Left renal pelvis (tissue), 4 donors: ENCODE results near the gene GAGE1. TPM values are rescaled to one million over a fixed set of nuclear protein-coding genes. Genes with fewer than 3 reads are reported as not detected.
"Not testable (repeated sequence)": the region's sequence is repeated elsewhere in the genome, so short reads cannot be mapped to it uniquely, and the experiment has no call there.

Experiments used
- DNase-seq, 4 donors: peaks; one replicate each; pipeline ENCODE4 v3.0.0-alpha.2; 2013; ENCODE audit warnings: low read depth in 4 of 4, low spot score in 3 of 4
- polyA plus RNA-seq, 4 donors: library from polyadenylated mRNA; unstranded; fragments of 120-200 nt; gene quantifications; one replicate each; pipeline ENCODE4 v1.2.1, GENCODE V29; 2013; ENCODE audit not compliant: insufficient read length in 4 of 4

The GAGE1 gene, protein sequence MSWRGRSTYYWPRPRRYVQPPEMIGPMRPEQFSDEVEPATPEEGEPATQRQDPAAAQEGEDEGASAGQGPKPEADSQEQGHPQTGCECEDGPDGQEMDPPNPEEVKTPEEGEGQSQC
- not detected for polyA plus RNA-seq

DNA sequence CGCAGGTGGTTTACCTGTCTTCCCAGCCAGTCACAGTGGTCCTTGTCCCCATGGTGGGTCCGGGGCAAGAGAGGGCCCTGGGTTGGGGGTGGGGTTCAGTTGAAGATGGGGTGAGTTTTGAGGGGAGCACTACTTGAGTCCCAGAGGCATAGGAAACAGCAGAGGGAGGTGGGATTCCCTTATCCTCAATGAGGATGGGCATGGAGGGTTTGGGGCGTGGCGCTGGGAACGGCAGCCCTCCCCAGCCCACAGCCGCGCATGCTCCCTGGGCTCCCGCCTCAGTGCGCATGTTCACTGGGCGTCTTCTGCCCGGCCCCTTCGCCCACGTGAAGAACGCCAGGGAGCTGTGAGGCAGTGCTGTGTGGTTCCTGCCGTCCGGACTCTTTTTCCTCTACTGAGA, at the start of gene GAGE1:
GAGE1 (plus strand) TSS at position 301 of the 400 bp plus-strand sequence. CDS start 1,155 bp downstream, outside the sequence.
- not testable (repeated sequence) for DNase-seq

DNA sequence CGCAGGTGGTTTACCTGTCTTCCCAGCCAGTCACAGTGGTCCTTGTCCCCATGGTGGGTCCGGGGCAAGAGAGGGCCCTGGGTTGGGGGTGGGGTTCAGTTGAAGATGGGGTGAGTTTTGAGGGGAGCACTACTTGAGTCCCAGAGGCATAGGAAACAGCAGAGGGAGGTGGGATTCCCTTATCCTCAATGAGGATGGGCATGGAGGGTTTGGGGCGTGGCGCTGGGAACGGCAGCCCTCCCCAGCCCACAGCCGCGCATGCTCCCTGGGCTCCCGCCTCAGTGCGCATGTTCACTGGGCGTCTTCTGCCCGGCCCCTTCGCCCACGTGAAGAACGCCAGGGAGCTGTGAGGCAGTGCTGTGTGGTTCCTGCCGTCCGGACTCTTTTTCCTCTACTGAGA, 47.8 kb upstream of the GAGE1 start, which contains the start of gene GAGE12E:
GAGE12E (plus strand) TSS at position 301 of the 400 bp plus-strand sequence. CDS start 1,155 bp downstream, outside the sequence.
- DNase-seq: not testable (repeated sequence)

GRCh38 chrX:49560542-49560941, 38.3 kb upstream of the GAGE1 start, which contains the start of gene GAGE12F:
Gene GAGE12F, plus strand, starts transcription at chrX:49560842. Its CDS starts 1,155 bp downstream, at chrX:49561997.
- not testable (repeated sequence) for DNase-seq

DNA sequence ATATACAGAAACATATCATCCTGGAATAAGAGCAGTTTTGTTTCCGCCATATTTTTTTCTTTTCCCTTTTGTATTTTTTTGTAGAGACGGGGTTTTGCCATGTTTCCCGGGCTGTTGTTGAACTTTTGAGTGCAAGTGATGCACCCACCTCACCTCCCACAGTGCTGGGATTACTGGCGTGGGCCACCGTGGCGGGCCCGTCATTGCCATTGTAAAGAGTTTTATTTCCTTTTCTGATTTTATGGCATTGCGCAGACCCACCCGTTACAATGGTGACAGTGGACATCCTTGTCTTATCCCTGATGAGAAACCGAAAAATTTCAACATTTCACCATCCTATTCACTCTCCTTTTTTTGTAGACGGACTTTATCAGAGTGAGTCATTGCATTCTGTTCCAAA, 30.1 kb upstream of the GAGE1 start:
- DNase-seq: not testable (repeated sequence)

DNA sequence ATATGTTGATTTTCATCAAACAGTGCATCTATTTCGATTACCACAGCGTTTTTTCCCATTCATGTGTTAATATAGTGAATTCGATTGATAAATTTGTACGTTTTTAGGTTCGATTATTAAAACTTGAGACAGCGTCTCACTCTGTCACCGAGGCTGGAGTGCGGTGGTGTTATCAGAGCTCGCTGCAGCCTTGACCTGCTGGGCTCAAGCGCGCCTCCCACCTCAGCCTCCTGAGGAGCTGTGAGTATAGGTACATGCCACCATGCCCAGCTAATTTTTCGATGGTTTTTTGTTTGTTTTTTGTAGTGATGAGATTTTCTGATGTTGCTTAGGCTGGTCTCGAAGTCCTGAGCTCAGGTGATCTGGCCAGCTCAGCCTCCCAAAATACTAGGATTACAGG, 29.7 kb upstream of the GAGE1 start:
- not testable (repeated sequence) for DNase-seq

GRCh38 chrX:49570100-49570499, 28.7 kb upstream of the GAGE1 start, which contains the start of gene GAGE12G:
Gene GAGE12G, plus strand, starts transcription at chrX:49570400. Its CDS starts 1,155 bp downstream, at chrX:49571555.
- not testable (repeated sequence) for DNase-seq

GRCh38 chrX:49579649-49580048, 19.2 kb upstream of the GAGE1 start, which contains the start of gene GAGE12H:
Gene GAGE12H, plus strand, starts transcription at chrX:49579949. Its CDS starts 1,155 bp downstream, at chrX:49581104.
- not testable (repeated sequence) for DNase-seq

DNA sequence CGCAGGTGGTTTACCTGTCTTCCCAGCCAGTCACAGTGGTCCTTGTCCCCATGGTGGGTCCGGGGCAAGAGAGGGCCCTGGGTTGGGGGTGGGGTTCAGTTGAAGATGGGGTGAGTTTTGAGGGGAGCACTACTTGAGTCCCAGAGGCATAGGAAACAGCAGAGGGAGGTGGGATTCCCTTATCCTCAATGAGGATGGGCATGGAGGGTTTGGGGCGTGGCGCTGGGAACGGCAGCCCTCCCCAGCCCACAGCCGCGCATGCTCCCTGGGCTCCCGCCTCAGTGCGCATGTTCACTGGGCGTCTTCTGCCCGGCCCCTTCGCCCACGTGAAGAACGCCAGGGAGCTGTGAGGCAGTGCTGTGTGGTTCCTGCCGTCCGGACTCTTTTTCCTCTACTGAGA, 9.6 kb upstream of the GAGE1 start, which contains the start of gene GAGE2A:
GAGE2A (plus strand) TSS at position 301 of the 400 bp plus-strand sequence. CDS start 1,155 bp downstream, outside the sequence.
- DNase-seq: not testable (repeated sequence)

- DNase-seq: not testable (repeated sequence)
These were observed 8.9 kb upstream of the GAGE1 start for GRCh38 chrX:49589769-49590478.

DNA sequence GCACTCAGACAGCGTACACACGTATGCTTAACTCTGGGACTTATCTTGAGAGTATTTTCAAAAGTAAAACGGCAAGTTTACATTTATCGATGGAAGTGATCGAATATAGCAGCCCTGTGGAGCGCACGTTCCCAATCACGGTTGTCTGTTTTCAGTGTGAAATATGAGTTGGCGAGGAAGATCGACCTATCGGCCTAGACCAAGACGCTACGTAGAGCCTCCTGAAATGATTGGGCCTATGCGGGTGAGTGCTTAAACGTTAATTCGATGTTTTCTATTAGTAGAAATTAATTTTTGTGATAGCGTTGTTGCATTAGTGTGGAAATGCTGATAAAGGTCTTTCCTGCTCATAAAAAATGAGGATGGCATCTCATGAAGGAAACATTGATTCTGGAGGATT, 8.3 kb upstream of the GAGE1 start:
- DNase-seq: not testable (repeated sequence)

DNA sequence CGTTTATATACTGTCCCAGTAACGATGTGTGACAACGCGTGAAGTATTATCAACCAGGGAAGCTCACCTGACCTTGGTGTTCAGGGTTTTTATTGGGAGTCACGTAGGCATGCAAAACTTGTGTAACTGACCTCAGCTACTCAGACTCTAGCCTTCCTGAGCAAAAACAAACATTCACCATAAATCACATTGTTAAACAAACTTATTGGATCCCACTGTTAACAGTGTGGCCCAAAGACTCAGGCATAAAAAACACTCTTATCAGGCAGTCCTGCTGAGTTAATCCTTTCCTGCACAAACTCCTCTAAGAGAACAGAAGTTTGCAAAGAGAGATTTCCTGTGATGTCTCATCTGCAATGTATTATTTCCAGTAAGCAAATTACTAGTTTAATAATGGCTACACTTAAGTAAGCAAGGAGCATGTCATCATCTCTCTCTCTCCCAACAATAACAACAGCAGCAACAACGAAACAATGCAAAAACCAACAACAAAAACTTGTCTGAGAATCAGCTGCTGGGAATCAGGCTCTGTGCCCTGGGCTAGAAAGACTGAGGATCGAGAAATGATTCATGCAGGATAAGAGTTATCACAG, 12.0 kb downstream of the GAGE1 start:
- DNase-seq: no peak

- DNase-seq: no peak
These were observed 19.8 kb downstream of the GAGE1 start for GRCh38 chrX:49618574-49618973.

DNA sequence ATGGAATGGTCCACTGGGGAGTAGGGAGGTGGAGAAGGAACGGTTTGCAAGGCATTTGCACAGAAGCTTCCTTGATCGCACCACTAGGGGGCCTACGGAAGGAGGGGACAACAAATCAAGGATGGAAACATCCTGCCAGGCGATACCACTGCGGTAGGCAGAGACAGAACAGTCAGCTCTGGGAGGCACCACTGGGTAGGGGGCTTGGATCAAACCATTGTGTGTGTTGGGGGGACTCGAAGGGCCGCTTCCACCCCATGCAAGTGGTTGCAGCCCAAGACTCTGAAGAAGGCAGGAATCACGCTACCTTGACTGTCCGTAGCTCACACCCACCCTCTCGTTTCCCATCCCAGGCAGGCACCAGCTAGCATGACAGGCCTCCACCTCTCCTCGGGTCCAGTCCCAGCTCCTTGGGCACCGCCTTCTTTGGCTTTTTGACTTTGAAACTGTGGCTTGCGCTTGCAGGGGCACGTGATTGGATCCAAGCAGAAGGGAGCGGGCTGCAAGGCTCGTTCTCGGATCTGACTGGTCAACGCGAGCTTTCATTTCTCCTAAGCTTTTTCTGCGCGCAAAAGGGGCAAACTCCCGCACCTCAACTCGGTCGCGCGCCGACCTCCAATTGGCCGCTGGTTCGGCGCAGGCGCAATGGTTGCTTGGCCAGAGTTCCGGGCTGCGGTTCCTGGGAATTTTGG, 28.4 kb downstream of the GAGE1 start:
- DNase-seq: peak in 1 of 4 donors; percentile 18

DNA sequence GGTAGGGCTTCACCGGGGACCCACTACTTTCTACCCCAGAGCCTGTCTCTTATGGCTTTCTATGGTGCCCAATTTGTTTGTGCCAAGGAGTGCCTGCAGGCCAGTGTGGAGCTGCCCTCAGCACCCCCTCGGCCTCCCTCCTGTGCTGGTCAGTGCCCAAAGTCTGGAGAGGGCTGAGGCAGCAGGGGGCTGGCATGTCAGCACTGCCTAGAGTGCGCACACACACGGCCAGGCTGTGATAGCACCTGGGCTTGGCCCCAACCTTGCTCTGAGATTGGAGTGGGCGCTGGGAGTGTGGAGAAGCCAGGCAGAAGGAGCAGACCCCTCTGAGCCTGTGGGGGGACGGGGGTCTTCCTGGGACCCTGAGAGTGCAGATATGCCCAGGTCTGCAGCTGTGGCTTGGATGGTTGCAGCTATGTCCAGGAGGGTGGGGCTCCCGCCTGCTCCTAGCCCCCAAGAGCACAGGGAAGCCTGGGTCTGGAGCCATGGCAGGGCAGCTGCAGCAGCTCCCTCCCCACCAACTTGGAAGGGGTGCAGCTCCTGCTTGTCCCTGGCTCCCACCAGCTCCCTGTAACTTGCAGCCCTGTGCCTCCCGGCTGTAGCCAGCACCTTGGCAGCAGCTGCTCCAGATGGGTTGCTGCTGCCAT, 46.3 kb downstream of the GAGE1 start:
- DNase-seq: no peak

GRCh38 chrX:49656533-49656932, 57.7 kb downstream of the GAGE1 start:
- DNase-seq: no peak

Other genes with a start within 250 kb of the GAGE1 start
- gene GAGE12C, start 66.8 kb upstream of the GAGE1 start, polyA plus RNA-seq: not detected
- not detected for gene GAGE12D, start 57.3 kb upstream of the GAGE1 start, polyA plus RNA-seq
- gene GAGE12E, start 47.7 kb upstream of the GAGE1 start, polyA plus RNA-seq: not detected
- not detected for gene GAGE12F, start 38.2 kb upstream of the GAGE1 start, polyA plus RNA-seq
- gene GAGE12G, start 28.6 kb upstream of the GAGE1 start, polyA plus RNA-seq: not detected
- not detected for gene GAGE12H, start 19.1 kb upstream of the GAGE1 start, polyA plus RNA-seq
- not detected for gene GAGE2A, start 9.5 kb upstream of the GAGE1 start, polyA plus RNA-seq
- not detected for gene PAGE1, start 97.0 kb downstream of the GAGE1 start, polyA plus RNA-seq
- 1 to 10 TPM in 2 of 4 donors, under 1 TPM in 2; 0.43 to 1.5 (median 0.88) TPM for gene PAGE4, start 230.3 kb downstream of the GAGE1 start, polyA plus RNA-seq